GM23338 (cell line): ENCODE results near the gene ANKRD7. TPM values are rescaled to one million over a fixed set of nuclear protein-coding genes. Genes with fewer than 3 reads are reported as not detected.

Experiments used
- ATAC-seq: fragments of 200-7000 bp; cut with Tn5 transposase; 3 replicates; pipeline ENCODE4 v1.9.1; 2020
- DNase-seq: peaks from one replicate; pipeline ENCODE4 v3.0.0-alpha.2; 2015; ENCODE audit warnings: low spot score
- H2AFZ ChIP-seq: fragments of 200-600 bp; sonication (generic); 2 replicates; pipeline ENCODE4 v1.8.0; 2016; ENCODE audit warnings: antibody characterized with exemption, mild to moderate bottlenecking, moderate library complexity
- H3F3A ChIP-seq: fragments of 200-600 bp; sonication (generic); replicated peaks from 2 replicates; pipeline ENCODE4 v1.8.0; 2017; ENCODE audit warnings: antibody characterized with exemption, mixed run types, low read depth
- H3K27ac ChIP-seq: fragments of 200-600 bp; sonication (generic); 2 replicates; pipeline ENCODE4 v1.6.1; 2016; ENCODE audit warnings: low read depth
- H3K27me3 ChIP-seq: fragments of 200-600 bp; sonication (generic); 2 replicates; pipeline ENCODE4 v1.8.0; 2016; ENCODE audit warnings: mild to moderate bottlenecking, mixed run types, moderate library complexity; ENCODE audit not compliant: insufficient read depth
- H3K36me3 ChIP-seq: fragments of 200-600 bp; sonication (generic); 2 replicates; pipeline ENCODE4 v1.8.0; 2016; ENCODE audit warnings: mild to moderate bottlenecking; ENCODE audit not compliant: insufficient read depth
- H3K4me1 ChIP-seq: fragments of 200-600 bp; sonication (generic); 2 replicates; pipeline ENCODE4 v1.8.0; 2016; ENCODE audit warnings: mild to moderate bottlenecking, moderate library complexity; ENCODE audit not compliant: insufficient read depth
- H3K4me2 ChIP-seq: fragments of 200-600 bp; sonication (generic); 2 replicates; pipeline ENCODE4 v1.7.1; 2017; ENCODE audit warnings: mixed run types
- H3K4me3 ChIP-seq: fragments of 200-600 bp; sonication (generic); 2 replicates; pipeline ENCODE4 v1.6.1; 2016; ENCODE audit warnings: mixed run types
- H3K79me2 ChIP-seq: fragments of 200-600 bp; sonication (generic); replicated peaks from 2 replicates; pipeline ENCODE4 v1.8.0; 2017; ENCODE audit warnings: mild to moderate bottlenecking; ENCODE audit not compliant: insufficient read depth
- H3K9me2 ChIP-seq: fragments of 200-600 bp; sonication (generic); 2 replicates; pipeline ENCODE4 v1.8.0; 2017; ENCODE audit not compliant: insufficient read depth
- H4K20me1 ChIP-seq: fragments of 200-600 bp; sonication (generic); replicated peaks from 2 replicates; pipeline ENCODE4 v1.8.0; 2017; ENCODE audit warnings: mild to moderate bottlenecking; ENCODE audit not compliant: insufficient read depth
- H3K27ac Mint-ChIP-seq: 2 replicates; pipeline ENCODE4 v1.8.0; 2020; ENCODE audit warnings: inconsistent platforms, mild to moderate bottlenecking, moderate library complexity, mixed read lengths
- H3K27me3 Mint-ChIP-seq: 3 replicates; pipeline ENCODE4 v1.8.0; 2022; ENCODE audit warnings: low read depth, mild to moderate bottlenecking, moderate library complexity, mixed read lengths, inconsistent platforms; ENCODE audit not compliant: insufficient read depth, poor library complexity
- H3K36me3 Mint-ChIP-seq: 3 replicates; pipeline ENCODE4 v1.8.0; 2021; ENCODE audit warnings: low read depth, mild to moderate bottlenecking, inconsistent platforms, moderate library complexity, mixed read lengths
- H3K4me1 Mint-ChIP-seq: 3 replicates; pipeline ENCODE4 v1.8.0; 2020; ENCODE audit warnings: mild to moderate bottlenecking, inconsistent platforms, mixed read lengths
- H3K4me3 Mint-ChIP-seq: 3 replicates; pipeline ENCODE4 v1.8.0; 2021; ENCODE audit warnings: moderate library complexity, mild to moderate bottlenecking, inconsistent platforms, mixed read lengths
- H3K9me3 Mint-ChIP-seq: 3 replicates; pipeline ENCODE4 v1.8.0; 2020; ENCODE audit warnings: moderate library complexity, mild to moderate bottlenecking, inconsistent platforms, mixed read lengths
- CREB1 ChIP-seq: fragments of 250-450 bp; sonication (Bioruptor Pico); IDR thresholded peaks from 2 replicates; pipeline ENCODE4 v1.5.0; 2020; ENCODE audit warnings: low read depth, mild to moderate bottlenecking, moderate library complexity
- CTCF ChIP-seq, 2 experiments: fragments of 200-600 bp in 1 of 2; sonication (generic) in 1 of 2; conservative IDR thresholded peaks; 2 replicates each; pipeline versions ENCODE4 v1.5.1 to v1.6.1; 2016 to 2017; ENCODE audit warnings: antibody characterized with exemption in 2 of 2, low read depth in 2 of 2, mild to moderate bottlenecking in 2 of 2, moderate library complexity in 1 of 2
- ETS1 ChIP-seq: IDR thresholded peaks from 2 replicates; pipeline ENCODE4 v1.6.1; 2016; ENCODE audit warnings: antibody characterized with exemption
- EZH2 ChIP-seq: fragments of 200-600 bp; sonication (generic); IDR thresholded peaks from one replicate; pipeline ENCODE4 v1.8.0; 2017; ENCODE audit warnings: antibody characterized with exemption, mild to moderate bottlenecking, low read depth; ENCODE audit not compliant: unreplicated experiment
- EZH2phosphoT487 ChIP-seq: fragments of 200-600 bp; sonication (generic); IDR thresholded peaks from one replicate; pipeline ENCODE4 v1.8.1; 2018; ENCODE audit warnings: antibody characterized with exemption; ENCODE audit not compliant: unreplicated experiment
- JUNB ChIP-seq: IDR thresholded peaks from one replicate; pipeline ENCODE4 v1.6.1; 2016; ENCODE audit warnings: antibody characterized with exemption; ENCODE audit not compliant: unreplicated experiment
- NANOG ChIP-seq: IDR thresholded peaks from 2 replicates; pipeline ENCODE4 v1.6.1; 2016; ENCODE audit warnings: antibody characterized with exemption, borderline replicate concordance
- POLR2AphosphoS5 ChIP-seq: IDR thresholded peaks from 2 replicates; pipeline ENCODE4 v1.6.1; 2016; ENCODE audit warnings: antibody characterized with exemption, low read depth
- REST ChIP-seq: IDR thresholded peaks from one replicate; pipeline ENCODE4 v1.6.1; 2018; ENCODE audit warnings: antibody characterized with exemption; ENCODE audit not compliant: unreplicated experiment
- STAT1 ChIP-seq: IDR thresholded peaks from one replicate; pipeline ENCODE4 v1.6.1; 2016; ENCODE audit warnings: antibody characterized with exemption; ENCODE audit not compliant: unreplicated experiment
- ZNF114 ChIP-seq: fragments of 250-450 bp; sonication (Bioruptor Pico); IDR thresholded peaks from 2 replicates; pipeline ENCODE4 v1.5.0; 2020; ENCODE audit warnings: mild to moderate bottlenecking, moderate library complexity
- ZNF331 ChIP-seq: fragments of 250-450 bp; sonication (Bioruptor Pico); IDR thresholded peaks from 2 replicates; pipeline ENCODE4 v1.5.0; 2020; ENCODE audit warnings: low read depth, mild to moderate bottlenecking, moderate library complexity
- ZNF462 ChIP-seq: fragments of 250-450 bp; sonication (Bioruptor Pico); IDR thresholded peaks from 2 replicates; pipeline ENCODE4 v1.5.0; 2020; ENCODE audit warnings: mild to moderate bottlenecking, moderate library complexity
- polyA plus RNA-seq: library from polyadenylated mRNA; unstranded; fragments of >200 nt; fragmentation: Nextera tagmentation; extraction: Ambion mirVana; gene quantifications from 2 replicates; pipeline ENCODE4 v1.2.1, GENCODE V29; 2016
- total RNA-seq: library from RNA; depleted of rRNA; stranded (reverse); fragments of >200 nt; shearing (Covaris generic); gene quantifications from 2 replicates; pipeline ENCODE4 v1.2.3, GENCODE V29; 2014

The ANKRD7 gene
- total and polyA plus RNA-seq, 2 experiments from 2014 or later: 1.6 to 2.1 TPM

GRCh38 chr7:118243695-118244094, 19.2 kb downstream of the ANKRD7 start:
- Histone ChIP-seq H3K9me2 (no peaks in the 10 kb centered on the region), H3K79me2 (no peaks in the 10 kb centered on the region)
- no peak overlapping the region for H3K4me3 Mint-ChIP-seq

More at GRCh38 chr7:118243695-118244094, 19.2 kb downstream of the ANKRD7 start:
- H3K9me3 Mint-ChIP-seq: peaks cover 2% of the 10 kb centered on the region; the same call in 2 of the 3 replicates
- H3K27ac Mint-ChIP-seq: no peak overlapping the region
- Histone ChIP-seq H4K20me1 (no peaks in the 10 kb centered on the region), H3F3A (no peaks in the 10 kb centered on the region), H3K27me3 (no peaks in the 10 kb centered on the region), H3K4me1 (no peaks in the 10 kb centered on the region), H2AFZ (no peak overlapping the region), H3K36me3 (no peaks in the 10 kb centered on the region), H3K4me2 (no peak overlapping the region), H3K4me3 (no peak overlapping the region), H3K27ac (no peak overlapping the region)
- ATAC-seq (no peak), DNase-seq (no peak)
- no peak for TF ChIP-seq ETS1
- TF ChIP-seq JUNB: no peak
- TF ChIP-seq ZNF114 (CRISPR knock-in tag): no peak
- no peak for TF ChIP-seq NANOG
- no peak for TF ChIP-seq ZNF331
- no peak for TF ChIP-seq REST
- TF ChIP-seq CTCF (conservative IDR thresholded peaks at IDR 0.05; ENCODE audit: low read depth in 2 of 2): no peak
- TF ChIP-seq CREB1 (CRISPR knock-in tag): no peak
- TF ChIP-seq POLR2AphosphoS5: no peak
- no peak for TF ChIP-seq STAT1
- no peak for TF ChIP-seq EZH2
- TF ChIP-seq EZH2phosphoT487: no peak
- TF ChIP-seq ZNF462 (CRISPR knock-in tag): no peak
- no peaks in the 10 kb centered on the region for H3K27me3 Mint-ChIP-seq
- peaks cover 9% of the 10 kb centered on the region; the same call in 2 of the 3 replicates for H3K4me1 Mint-ChIP-seq
- H3K36me3 Mint-ChIP-seq: no peaks in the 10 kb centered on the region
